HUES48 (cell line): ENCODE results near the gene MIS18A.
"Not testable (repeated sequence)": the region's sequence is repeated elsewhere in the genome, so short reads cannot be mapped to it uniquely, and the experiment has no call there.

Source experiments
- H3K27ac ChIP-seq: one replicate; pipeline ENCODE4 v1.7.0; 2013; ENCODE audit warnings: low read depth, low read length, inconsistent platforms
- H3K27me3 ChIP-seq: 2 replicates; pipeline ENCODE4 v1.6.1; 2013; ENCODE audit warnings: mild to moderate bottlenecking, low read length; ENCODE audit not compliant: control insufficient read depth, insufficient read depth
- H3K36me3 ChIP-seq: 2 replicates; pipeline ENCODE4 v1.6.1; 2013; ENCODE audit warnings: low read length; ENCODE audit not compliant: control insufficient read depth, insufficient read depth
- H3K4me1 ChIP-seq: 2 replicates; pipeline ENCODE4 v1.6.1; 2013; ENCODE audit warnings: mild to moderate bottlenecking, low read length; ENCODE audit not compliant: control insufficient read depth, insufficient read depth
- H3K4me3 ChIP-seq: 2 replicates; pipeline ENCODE4 v1.5.1; 2013; ENCODE audit warnings: mild to moderate bottlenecking, low read depth, low read length
- H3K9ac ChIP-seq: 2 replicates; pipeline ENCODE4 v1.6.1; 2013; ENCODE audit warnings: mild to moderate bottlenecking, low read depth, low read length, moderate library complexity
- H3K9me3 ChIP-seq: 2 replicates; pipeline ENCODE4 v1.6.1; 2013; ENCODE audit warnings: low read length; ENCODE audit not compliant: control insufficient read depth, insufficient read depth

Gene MIS18A

GRCh38 chr21:32315511-32316281, 36.8 kb upstream of the MIS18A start:
- Histone ChIP-seq H3K36me3 (peaks cover 97% of the 10 kb centered on the region), H3K4me3 (no peak overlapping the region), H3K4me1 (no peaks in the 10 kb centered on the region), H3K9me3 (no peaks in the 10 kb centered on the region), H3K27ac (no peak overlapping the region), H3K27me3 (no peaks in the 10 kb centered on the region), H3K9ac (no peak overlapping the region)

- Histone ChIP-seq H3K9ac (no peak overlapping the region), H3K36me3 (peaks cover 88% of the 10 kb centered on the region), H3K27me3 (no peaks in the 10 kb centered on the region)
Measured at GRCh38 chr21:32314806-32315205, 36.0 kb upstream of the MIS18A start.

DNA sequence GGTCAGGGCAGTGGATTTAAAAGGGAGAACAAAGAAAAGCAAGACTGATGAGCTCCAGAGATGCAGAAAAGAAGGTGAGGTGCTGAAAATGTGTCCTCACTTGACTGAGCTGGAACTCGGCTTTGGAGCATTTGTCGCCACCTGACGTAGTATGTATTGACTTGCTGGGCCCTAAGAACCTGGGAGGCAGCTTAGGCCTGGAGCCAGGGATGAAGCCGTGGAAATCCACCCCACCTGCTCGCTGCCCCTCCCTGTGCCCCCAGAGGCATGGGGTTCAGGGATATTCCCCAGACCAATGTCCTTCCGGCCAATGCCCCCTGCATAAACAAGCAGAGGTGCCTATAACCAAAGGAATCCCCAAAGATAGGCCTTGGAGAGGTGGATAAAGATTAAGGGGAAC, 34.1 kb upstream of the MIS18A start:
- Histone ChIP-seq H3K4me1 (no peaks in the 10 kb centered on the region), H3K9me3 (no peaks in the 10 kb centered on the region), H3K36me3 (peaks cover 77% of the 10 kb centered on the region), H3K4me3 (no peak overlapping the region), H3K9ac (no peak overlapping the region), H3K27ac (no peak overlapping the region), H3K27me3 (no peaks in the 10 kb centered on the region)

More at GRCh38 chr21:32314806-32315205, 36.0 kb upstream of the MIS18A start:
- H3K27ac ChIP-seq, result no peak overlapping the region
- no peaks in the 10 kb centered on the region for H3K9me3 ChIP-seq
- no peaks in the 10 kb centered on the region for H3K4me1 ChIP-seq
- no peak overlapping the region for H3K4me3 ChIP-seq

- H3K4me3 ChIP-seq, result no peak overlapping the region
- peaks cover 70% of the 10 kb centered on the region for H3K36me3 ChIP-seq
- H3K9me3 ChIP-seq, result no peaks in the 10 kb centered on the region
- H3K27me3 ChIP-seq, result no peaks in the 10 kb centered on the region
- no peaks in the 10 kb centered on the region for H3K4me1 ChIP-seq
- no peak overlapping the region for H3K9ac ChIP-seq
- no peak overlapping the region for H3K27ac ChIP-seq
Measured at GRCh38 chr21:32312326-32312725, 33.5 kb upstream of the MIS18A start.

DNA sequence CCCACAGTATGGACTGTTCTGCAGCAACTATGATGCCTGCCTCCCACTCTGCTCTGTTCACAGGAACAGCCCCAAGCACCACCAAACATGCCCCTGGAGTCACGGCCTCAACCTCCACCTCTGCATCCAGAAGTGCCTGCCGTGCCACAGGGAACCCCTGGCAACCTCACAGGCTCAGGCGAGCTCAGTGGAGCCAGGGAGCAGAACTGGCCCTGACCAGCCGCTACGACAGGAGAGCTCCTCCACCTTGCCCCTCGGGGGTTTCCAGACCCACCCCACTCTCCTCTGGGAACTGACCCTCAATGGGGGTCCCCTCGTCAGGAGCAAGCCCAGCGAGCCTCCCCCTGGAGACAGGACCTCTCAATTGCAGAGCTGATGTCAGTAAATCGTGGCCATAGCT, 32.8 kb upstream of the MIS18A start:
- H3K9ac ChIP-seq, result no peak overlapping the region
- no peaks in the 10 kb centered on the region for H3K27me3 ChIP-seq
- peaks cover 63% of the 10 kb centered on the region for H3K36me3 ChIP-seq
- no peak overlapping the region for H3K27ac ChIP-seq
- no peaks in the 10 kb centered on the region for H3K9me3 ChIP-seq
- H3K4me1 ChIP-seq, result no peaks in the 10 kb centered on the region; the same call in 1 of the 2 replicates
- H3K4me3 ChIP-seq, result no peak overlapping the region

DNA sequence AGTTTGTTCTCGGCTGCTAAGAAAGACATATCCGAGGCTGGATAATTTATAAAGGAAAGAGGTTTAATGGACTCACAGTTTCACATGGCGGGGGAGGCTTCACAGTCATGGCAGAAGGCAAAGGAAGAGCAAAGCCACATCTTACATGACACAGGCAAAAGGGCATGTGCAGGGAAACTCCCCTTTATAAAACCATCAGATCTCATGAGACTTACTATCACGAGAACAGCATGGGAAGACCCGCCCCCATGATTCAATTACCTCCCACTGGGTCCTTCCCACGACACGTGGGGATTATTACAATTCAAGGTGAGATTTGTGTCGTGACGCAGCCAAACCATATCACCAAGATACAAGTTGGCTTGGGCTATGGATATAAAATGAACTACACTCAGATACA, 32.1 kb upstream of the MIS18A start:
- H3K36me3 ChIP-seq, result peaks cover 57% of the 10 kb centered on the region
- H3K27me3 ChIP-seq, H3K4me1 ChIP-seq: not testable (repeated sequence)

DNA sequence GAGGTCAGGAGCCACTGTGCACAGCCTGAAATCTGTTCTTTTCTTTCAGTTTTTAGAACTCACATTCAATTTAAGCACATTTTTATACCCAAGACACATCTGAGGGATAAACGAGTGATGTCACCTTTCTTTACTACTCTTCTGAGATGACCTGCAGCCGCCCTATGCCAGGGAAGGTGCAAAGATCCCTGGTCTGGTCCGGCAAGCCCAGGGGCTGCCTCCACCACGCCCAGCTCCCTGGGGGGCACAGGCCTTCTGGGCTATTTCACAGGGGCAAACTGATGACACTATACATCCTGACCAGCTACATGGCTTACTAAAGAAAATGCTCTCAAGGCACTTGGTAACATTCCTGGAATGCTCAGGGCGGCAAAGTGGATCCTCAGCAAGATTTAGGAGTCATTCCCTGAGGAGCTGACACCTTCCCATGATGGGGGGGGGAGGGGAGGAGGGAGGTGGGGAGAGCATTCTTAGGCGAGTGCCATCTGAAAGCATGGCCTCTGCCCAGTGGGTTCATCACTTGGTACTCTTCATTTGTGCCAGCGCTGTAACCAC, 31.1 kb upstream of the MIS18A start:
- H3K27me3 ChIP-seq, result no peaks in the 10 kb centered on the region
- peaks cover 47% of the 10 kb centered on the region for H3K36me3 ChIP-seq
- no peaks in the 10 kb centered on the region for H3K9me3 ChIP-seq
- H3K27ac ChIP-seq, result no peak overlapping the region
- no peak overlapping the region for H3K9ac ChIP-seq
- peaks cover 9% of the 10 kb centered on the region for H3K4me1 ChIP-seq
- no peak overlapping the region for H3K4me3 ChIP-seq

More for the DNA sequence above, 32.1 kb upstream of the MIS18A start:
- H3K4me3 ChIP-seq, H3K9me3 ChIP-seq, H3K9ac ChIP-seq, H3K27ac ChIP-seq: not testable (repeated sequence)

GRCh38 chr21:32308696-32309095, 29.8 kb upstream of the MIS18A start:
- H3K4me1 ChIP-seq, result peaks cover 9% of the 10 kb centered on the region
- peaks cover 35% of the 10 kb centered on the region for H3K36me3 ChIP-seq
- no peak overlapping the region for H3K9ac ChIP-seq
- H3K27me3 ChIP-seq, result no peaks in the 10 kb centered on the region
- no peak overlapping the region for H3K27ac ChIP-seq
- no peaks in the 10 kb centered on the region for H3K9me3 ChIP-seq
- no peak overlapping the region for H3K4me3 ChIP-seq

DNA sequence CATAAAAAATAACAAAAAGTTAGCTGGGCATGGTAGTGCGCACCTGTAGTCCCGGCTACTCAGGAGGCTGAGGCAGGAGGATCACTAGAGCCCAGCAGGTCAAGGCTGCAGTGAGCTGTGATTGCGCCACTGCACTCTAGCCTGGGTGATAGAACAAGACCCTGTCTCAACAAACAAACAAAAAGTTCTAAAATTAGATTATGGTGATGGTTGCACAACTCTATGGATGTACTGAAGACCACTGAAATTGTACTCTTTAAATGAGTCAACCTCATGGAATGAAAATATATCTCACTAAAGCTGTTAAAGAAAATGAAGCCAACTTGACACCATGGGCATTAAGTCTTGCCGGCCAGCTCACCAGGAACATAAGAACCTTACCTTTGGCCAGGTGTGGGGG, 28.9 kb upstream of the MIS18A start:
- Histone ChIP-seq H3K27ac (no peak overlapping the region), H3K4me1 (peaks cover 9% of the 10 kb centered on the region), H3K36me3 (peaks cover 25% of the 10 kb centered on the region), H3K9me3 (no peaks in the 10 kb centered on the region), H3K4me3 (no peak overlapping the region), H3K9ac (no peak overlapping the region), H3K27me3 (no peaks in the 10 kb centered on the region)

DNA sequence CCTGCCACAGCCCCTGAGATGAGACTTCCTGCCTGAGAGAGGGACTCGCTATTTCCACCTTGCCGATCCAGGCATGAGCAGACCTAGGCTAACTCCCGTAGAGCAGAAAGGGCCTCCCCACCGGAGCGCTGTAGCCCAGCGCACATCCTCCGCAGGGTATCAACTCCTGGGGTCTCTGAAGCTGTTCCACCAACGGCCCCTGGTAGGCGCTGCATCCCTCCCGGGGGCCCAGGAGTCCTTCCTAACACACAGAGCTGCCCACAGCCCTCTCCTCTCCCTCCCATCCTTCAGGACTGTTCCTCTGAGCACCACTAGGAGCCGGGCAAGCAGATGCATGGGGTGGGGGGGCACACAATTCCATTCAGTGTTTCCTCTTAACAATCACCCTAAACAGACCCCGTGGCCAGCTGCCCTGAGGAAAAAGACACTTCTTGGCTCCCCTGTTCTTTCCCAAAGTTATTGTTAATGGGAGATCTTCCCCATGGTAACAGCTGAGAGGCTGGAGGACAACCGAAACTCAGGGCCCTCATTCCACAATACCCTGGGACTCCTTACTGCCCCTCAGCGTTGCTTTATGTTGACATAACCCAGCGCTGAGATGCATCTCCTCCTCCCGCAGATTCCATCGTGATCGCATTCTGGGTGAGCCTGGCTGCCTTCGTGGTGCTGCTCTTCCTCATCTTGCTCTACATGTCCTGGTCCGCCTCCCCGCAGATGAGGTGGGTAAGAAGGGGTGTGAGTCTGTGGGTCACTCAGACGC, 27.4 kb upstream of the MIS18A start:
- Histone ChIP-seq H3K9me3 (no peaks in the 10 kb centered on the region), H3K27me3 (no peaks in the 10 kb centered on the region), H3K4me1 (peaks cover 9% of the 10 kb centered on the region), H3K27ac (peak overlapping the region; percentile 46), H3K4me3 (no peak overlapping the region; the same call in 1 of the 2 replicates), H3K36me3 (peaks cover 14% of the 10 kb centered on the region; the same call in 1 of the 2 replicates), H3K9ac (no peak overlapping the region)

DNA sequence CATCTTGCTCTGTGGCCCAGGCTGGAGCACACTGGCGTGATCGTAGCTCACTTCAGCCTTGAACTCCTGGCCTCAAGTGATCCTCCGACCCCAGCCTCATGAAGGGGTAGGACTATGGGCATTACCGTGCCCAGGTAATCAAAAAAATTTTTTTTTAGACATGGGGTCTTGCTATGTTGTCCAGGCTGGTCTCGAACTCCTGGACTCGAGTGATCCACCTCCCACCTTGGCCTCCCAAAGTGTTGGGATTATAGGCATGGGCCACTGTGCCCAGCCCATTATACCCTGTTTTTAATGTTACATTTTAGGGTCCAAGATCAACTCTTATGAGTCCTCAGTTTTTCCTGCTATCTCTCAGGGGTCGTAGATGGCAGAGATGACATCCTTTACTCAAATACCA, 26.1 kb upstream of the MIS18A start:
- Histone ChIP-seq H3K9me3 (no peaks in the 10 kb centered on the region), H3K27ac (no peak overlapping the region), H3K4me3 (no peak overlapping the region), H3K36me3 (peaks cover 10% of the 10 kb centered on the region; the same call in 1 of the 2 replicates), H3K9ac (no peak overlapping the region), H3K4me1 (peaks cover 9% of the 10 kb centered on the region), H3K27me3 (no peaks in the 10 kb centered on the region)
